GM21526 (cell line): ENCODE data around the gene C11orf65.

Experiments
- ATAC-seq: cut with Tn5 transposase; IDR thresholded peaks from one replicate; pipeline ENCODE4 v1.9.1; 2021; ENCODE audit warnings: moderate library complexity; ENCODE audit not compliant: unreplicated experiment, low FRiP score

The C11orf65 gene

GRCh38 chr11:108467091-108467823, at the start of gene C11orf65:
C11orf65 (minus strand) TSS chr11:108467529; CDS start chr11:108461559, 5,970 bp downstream.
- ATAC-seq, result peak; percentile 99

DNA sequence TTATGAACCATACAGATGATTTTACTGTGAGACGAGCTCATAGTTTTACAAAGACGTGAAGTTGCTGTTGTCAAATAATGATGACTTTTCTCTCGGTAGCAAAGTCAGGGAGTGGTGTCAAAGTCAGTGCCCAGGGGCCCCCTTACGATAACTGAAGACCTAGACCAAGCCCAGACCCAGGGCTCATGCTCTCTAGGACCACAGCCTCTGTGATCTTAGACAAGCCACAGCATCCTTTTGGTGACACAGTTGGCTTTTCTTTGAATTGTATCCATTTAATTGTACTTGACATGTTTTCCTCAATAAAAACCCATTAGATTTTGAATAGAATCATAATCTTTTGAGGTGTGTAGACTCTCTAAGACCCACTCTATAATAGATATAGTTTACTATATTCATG, 48.8 kb upstream of the C11orf65 start:
- no peak for ATAC-seq

DNA sequence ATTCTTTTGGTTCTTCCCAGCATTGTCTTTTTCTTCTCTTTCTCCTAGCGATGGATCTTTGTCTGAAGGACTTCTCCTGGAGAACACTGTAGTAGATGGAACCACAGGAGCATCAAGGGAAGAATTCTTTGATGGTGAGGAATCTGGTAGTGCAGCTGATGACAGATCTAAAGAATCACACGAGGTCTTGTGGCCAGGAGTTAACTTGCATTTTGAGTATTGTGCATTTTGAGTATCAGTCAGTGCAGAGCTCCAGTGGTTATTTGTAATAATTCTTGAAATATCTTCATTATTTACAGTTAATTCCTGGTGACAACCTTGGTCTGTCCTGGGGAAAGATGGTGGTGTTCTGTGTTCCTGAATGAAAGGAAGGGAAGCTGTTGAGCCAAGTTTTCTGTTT, 45.4 kb upstream of the C11orf65 start:
- ATAC-seq, result no peak

DNA sequence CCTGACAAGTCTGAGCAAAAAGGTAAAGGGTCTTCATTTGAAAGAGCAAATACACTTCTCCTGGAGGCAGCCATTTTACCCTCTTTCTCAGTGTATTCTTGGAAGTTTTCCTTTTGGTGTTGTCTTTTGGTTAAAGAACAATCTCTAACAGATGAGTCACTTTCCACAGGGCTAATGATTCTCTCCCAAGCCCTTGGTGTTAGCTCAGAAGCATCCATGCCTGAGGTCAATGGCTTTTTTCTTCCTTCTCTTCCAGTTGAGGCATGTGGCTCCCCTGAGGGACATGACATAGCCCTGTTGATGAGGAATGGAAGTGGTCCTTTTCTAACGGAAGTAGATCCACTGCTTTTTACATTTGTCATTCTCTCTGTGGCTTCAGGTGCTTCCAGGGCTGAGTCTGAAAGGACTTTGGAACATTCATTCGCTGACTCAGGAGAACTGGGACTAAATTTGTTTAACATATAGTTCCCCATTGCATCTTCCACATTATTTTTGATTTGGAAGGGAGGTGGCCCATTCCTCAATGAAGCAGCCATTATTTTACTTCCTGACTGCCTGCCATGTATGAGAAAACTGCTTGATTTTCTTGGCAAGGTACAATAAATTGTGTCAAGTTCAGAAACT, 44.6 kb upstream of the C11orf65 start:
- ATAC-seq, result no peak

DNA sequence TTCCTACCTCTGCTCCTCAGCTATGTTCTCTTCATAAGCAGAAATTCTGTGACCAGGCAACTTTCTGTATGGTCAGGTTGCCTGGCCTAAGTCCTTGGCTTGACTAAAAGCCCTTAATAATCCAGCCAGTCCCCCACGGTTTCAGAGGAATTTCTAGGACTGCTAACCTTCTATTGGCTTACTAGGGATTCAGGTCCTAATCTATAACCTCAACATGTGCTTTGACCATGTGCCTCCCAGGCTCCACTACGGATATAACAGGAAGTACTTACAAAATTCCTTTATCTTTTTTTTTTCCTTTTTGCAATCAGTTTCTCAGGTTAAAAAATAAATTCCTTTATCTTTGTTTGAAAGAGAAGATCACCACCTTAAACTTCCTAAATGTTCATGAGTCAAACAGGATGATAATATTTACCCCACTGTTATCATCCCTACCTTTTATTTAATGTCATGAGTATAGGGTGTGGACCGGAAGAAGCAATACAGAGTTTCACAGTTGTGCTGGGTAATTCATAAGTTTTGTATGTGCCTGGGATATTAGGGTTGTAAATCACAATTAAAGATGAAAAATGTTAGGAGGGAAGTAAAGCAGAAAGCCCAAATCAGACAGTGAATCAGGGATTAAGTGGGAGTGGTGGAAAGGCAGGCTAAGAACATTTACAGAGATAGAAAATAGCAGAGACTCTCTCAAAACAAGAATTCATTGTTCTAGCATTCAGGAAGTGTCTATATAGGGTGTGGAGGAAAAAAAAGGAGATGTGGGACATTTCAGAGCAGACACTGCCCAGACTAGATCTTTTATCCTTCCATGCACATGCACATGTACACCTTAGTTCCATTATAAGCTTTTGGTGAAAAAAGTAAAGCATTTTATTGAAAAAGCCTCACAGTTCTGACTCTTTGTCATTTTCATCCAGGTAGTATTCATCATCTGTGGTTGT, 41.6 kb upstream of the C11orf65 start:
- no peak for ATAC-seq

DNA sequence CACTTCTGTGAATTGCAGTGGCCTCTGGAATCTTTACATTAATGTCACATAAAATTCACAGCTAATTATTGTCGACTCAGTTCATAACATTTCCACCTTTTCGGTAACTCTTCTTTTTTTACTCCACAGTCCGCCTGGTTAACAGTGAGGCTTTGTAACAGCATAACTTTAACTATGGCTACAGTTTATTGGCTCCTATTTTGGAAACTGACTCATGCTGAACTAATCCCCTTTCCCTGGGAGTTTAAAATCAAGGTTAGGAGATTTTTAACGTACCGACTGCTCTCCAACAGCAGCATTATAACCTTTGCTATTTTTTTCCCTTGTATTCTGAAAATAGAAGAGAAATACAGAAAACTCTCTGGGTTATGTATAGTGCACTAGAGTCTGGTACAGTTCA, 34.1 kb upstream of the C11orf65 start:
- no peak for ATAC-seq

GRCh38 chr11:108500721-108501120, 33.4 kb upstream of the C11orf65 start:
- ATAC-seq, result no peak

- no peak for ATAC-seq
These were observed 32.8 kb upstream of the C11orf65 start for GRCh38 chr11:108500169-108500568.

GRCh38 chr11:108498816-108499408, 31.6 kb upstream of the C11orf65 start:
- ATAC-seq, result no peak

- ATAC-seq, result peak; percentile 48
These were observed 30.9 kb upstream of the C11orf65 start, which contains the start of gene POGLUT3 for GRCh38 chr11:108498046-108498815. POGLUT3 (minus strand) TSS chr11:108498384; CDS start chr11:108498366, 18 bp downstream.

- peak; percentile 36 for ATAC-seq
These were observed 30.2 kb upstream of the C11orf65 start for GRCh38 chr11:108497317-108498045.

- no peak for ATAC-seq
These were observed 29.4 kb upstream of the C11orf65 start for GRCh38 chr11:108496643-108497256.

DNA sequence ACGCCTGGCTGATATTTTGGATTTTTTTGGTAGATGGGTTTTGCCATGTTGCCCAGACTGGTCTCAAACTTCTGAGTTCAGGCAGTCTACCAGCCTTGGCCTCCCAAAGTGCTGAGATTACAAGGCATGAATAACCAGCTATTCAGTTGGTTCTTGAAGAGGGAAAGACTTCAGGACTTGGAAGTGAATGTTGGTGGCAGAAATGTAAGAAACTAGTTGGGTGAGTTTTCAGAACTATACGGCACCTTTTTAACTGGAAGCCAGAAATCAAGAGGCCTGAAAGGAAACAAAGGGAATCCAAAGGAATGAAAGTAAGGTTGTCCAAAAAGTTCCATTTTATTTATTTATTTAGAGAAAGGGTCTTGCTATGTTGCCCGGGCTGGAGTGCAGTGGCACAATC, 28.0 kb upstream of the C11orf65 start:
- no peak for ATAC-seq

DNA sequence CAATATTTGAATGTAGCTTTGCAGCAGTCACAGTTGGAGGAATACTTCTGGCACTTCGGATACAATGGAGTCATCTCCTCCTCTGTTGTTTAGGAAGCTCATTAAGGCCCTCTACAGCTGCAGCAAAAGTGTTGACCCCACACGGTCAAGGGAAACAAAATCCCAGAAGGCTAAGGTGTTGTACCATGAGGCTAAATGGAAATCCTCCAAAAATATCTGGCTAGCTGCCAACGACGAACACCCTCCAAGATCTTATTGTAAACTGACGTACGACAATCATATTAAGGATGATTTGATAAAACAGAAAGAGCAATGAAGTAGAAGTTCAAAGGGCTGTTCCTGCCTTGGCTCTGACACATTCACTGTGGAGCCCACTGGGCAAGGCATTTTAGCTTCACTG, 26.9 kb upstream of the C11orf65 start:
- no peak for ATAC-seq

- no peak for ATAC-seq
These were observed 24.6 kb upstream of the C11orf65 start for GRCh38 chr11:108491936-108492335.

DNA sequence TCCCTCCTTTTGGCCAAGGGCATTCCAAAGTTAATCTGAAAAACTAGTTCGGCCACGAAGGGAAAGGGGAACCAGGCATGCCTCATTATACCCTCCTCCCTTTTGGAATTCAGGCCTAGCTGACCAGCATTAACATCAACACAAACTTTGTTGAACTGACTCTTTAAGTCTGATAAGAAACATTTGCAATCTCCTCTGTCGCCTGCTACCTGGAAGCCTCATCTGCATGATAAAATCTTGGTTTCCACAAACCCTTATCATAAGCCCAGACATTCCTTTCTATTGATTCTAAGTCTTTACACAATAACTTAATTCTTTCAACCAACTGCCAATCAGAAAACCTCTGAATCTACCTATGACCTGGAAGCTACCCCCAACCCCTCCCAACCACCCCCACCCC, 19.5 kb upstream of the C11orf65 start:
- no peak for ATAC-seq

- ATAC-seq, result no peak
These were observed 19.0 kb upstream of the C11orf65 start for GRCh38 chr11:108486331-108486730.

GRCh38 chr11:108483163-108483562, 15.8 kb upstream of the C11orf65 start:
- ATAC-seq, result no peak
